Tibial nerve (tissue), 4 donors: ENCODE data around the gene RANBP17.
"Not testable (repeated sequence)": the region's sequence is repeated elsewhere in the genome, so short reads cannot be mapped to it uniquely, and the experiment has no call there.

Experiments used
- CTCF ChIP-seq, 5 experiments: fragments of 200-600 bp in 3 of 5; fragments of 450-650 bp in 2 of 5; sonication (generic) in 3 of 5; IDR thresholded peaks; one replicate each; pipeline ENCODE4 v1.5.1; 2016 to 2019; ENCODE audit warnings: antibody characterized with exemption in 5 of 5, mild to moderate bottlenecking in 3 of 5, moderate library complexity in 2 of 5
- EP300 ChIP-seq, 2 donors: sonication (generic); formaldehyde crosslinking; IDR thresholded peaks; one replicate each; pipeline ENCODE4 v1.6.1; 2017; ENCODE audit warnings: antibody characterized with exemption in 2 of 2, mild to moderate bottlenecking in 1 of 2
- POLR2A ChIP-seq, 2 donors: fragments of 450-650 bp; IDR thresholded peaks; one replicate each; pipeline ENCODE4 v1.6.1; 2017; ENCODE audit warnings: antibody characterized with exemption in 2 of 2, mild to moderate bottlenecking in 2 of 2, moderate library complexity in 2 of 2

GRCh38 chr5:171041893-171042292, 180.1 kb downstream of the RANBP17 start:
- TF ChIP-seq CTCF, POLR2A, EP300 (IDR thresholded peaks at IDR 0.05): not testable (repeated sequence)
